Measurements from ENCODE around the gene GALNT18. TPM values are rescaled to one million over a fixed set of nuclear protein-coding genes. Genes with fewer than 3 reads are reported as not detected.

GALNT18 gene
- polyA plus RNA-seq, 1 donor (not counting 4 experiments of a cell fraction or from before 2014, with no cell fraction given), result 27.2 TPM

- H3K9me1 ChIP-seq (ENCODE audit: control insufficient read depth, extremely low read depth, insufficient read depth, low read length), result no peaks in the 10 kb centered on the region
Observed at GRCh38 chr11:11345099-11345498, 276.7 kb downstream of the GALNT18 start.

GRCh38 chr11:11344045-11344444 is 277.8 kb downstream of the GALNT18 start:
- H3K4me1 ChIP-seq (ENCODE audit: control insufficient read depth, extremely low read depth, insufficient read depth, low read length), result no peaks in the 10 kb centered on the region
- dilution Hi-C loops (cut with MboI; ENCODE audit: extremely low pct_ligation_motif_present, low sequenced_read_pairs), result no loop called here
- no peaks in the 10 kb centered on the region for H3K27me3 ChIP-seq (ENCODE audit: control insufficient read depth, extremely low read depth, insufficient read depth, low read length)
- no peak overlapping the region for H2AFZ ChIP-seq (ENCODE audit: control insufficient read depth, low read length)
- no peak overlapping the region for H3K9ac ChIP-seq (ENCODE audit: control insufficient read depth, extremely low read depth, insufficient read depth, low read length)
- no peak for DNase-seq (ENCODE audit: low read depth, low spot score)
- H3K79me2 ChIP-seq (ENCODE audit: control insufficient read depth, insufficient read depth, low read length), result no peaks in the 10 kb centered on the region
- no peaks in the 10 kb centered on the region for H3K9me1 ChIP-seq (ENCODE audit: control insufficient read depth, extremely low read depth, insufficient read depth, low read length)
- H3K4me2 ChIP-seq (ENCODE audit: control insufficient read depth, extremely low read depth, insufficient read depth, low read depth, low read length), result no peak overlapping the region
- H3K9me3 ChIP-seq (ENCODE audit: control insufficient read depth, low read depth, low read length), result no peaks in the 10 kb centered on the region
- no peak overlapping the region for H3K27ac ChIP-seq (ENCODE audit: control insufficient read depth, insufficient read depth, low read length)
- peaks cover 0 to 5% of the 10 kb centered on the region in 2 experiments for H3K36me3 ChIP-seq (ENCODE audit: control insufficient read depth in 2 of 2, extremely low read depth in 1 of 2, insufficient read depth in 2 of 2, low read length in 2 of 2)
- H3K4me3 ChIP-seq (ENCODE audit: control insufficient read depth in 2 of 3, extremely low read depth in 1 of 3, insufficient read depth in 2 of 3, low read depth in 1 of 3, low read length in 3 of 3), result no peak overlapping the region
- no peak for TF ChIP-seq CTCF (optimal IDR thresholded peaks at IDR 0.05 in 1 of 3, IDR thresholded peaks at IDR 0.05 in 1 of 3, conservative IDR thresholded peaks at IDR 0.05 in 1 of 3; ENCODE audit: extremely low read depth in 1 of 3, insufficient read depth in 2 of 3, low read length in 3 of 3)
- TF ChIP-seq EZH2 (IDR thresholded peaks at IDR 0.05; ENCODE audit: low read length), result no peak
- no peaks in the 10 kb centered on the region for H4K20me1 ChIP-seq (ENCODE audit: control insufficient read depth, extremely low read depth, insufficient read depth, low read length)
- no peak for FAIRE-seq

More at GRCh38 chr11:11345099-11345498, 276.7 kb downstream of the GALNT18 start:
- Histone ChIP-seq H3K36me3 (ENCODE audit: control insufficient read depth in 2 of 2, extremely low read depth in 1 of 2, insufficient read depth in 2 of 2, low read length in 2 of 2) (peaks cover 0 to 1% of the 10 kb centered on the region in 2 experiments), H4K20me1 (ENCODE audit: control insufficient read depth, extremely low read depth, insufficient read depth, low read length) (no peaks in the 10 kb centered on the region), H3K4me3 (ENCODE audit: control insufficient read depth in 2 of 3, extremely low read depth in 1 of 3, insufficient read depth in 2 of 3, low read depth in 1 of 3, low read length in 3 of 3) (no peak overlapping the region), H3K9ac (ENCODE audit: control insufficient read depth, extremely low read depth, insufficient read depth, low read length) (no peak overlapping the region), H2AFZ (ENCODE audit: control insufficient read depth, low read length) (no peak overlapping the region), H3K4me2 (ENCODE audit: control insufficient read depth, extremely low read depth, insufficient read depth, low read depth, low read length) (no peak overlapping the region), H3K27ac (ENCODE audit: control insufficient read depth, insufficient read depth, low read length) (no peak overlapping the region), H3K9me3 (ENCODE audit: control insufficient read depth, low read depth, low read length) (no peaks in the 10 kb centered on the region), H3K4me1 (ENCODE audit: control insufficient read depth, extremely low read depth, insufficient read depth, low read length) (no peaks in the 10 kb centered on the region), H3K27me3 (ENCODE audit: control insufficient read depth, extremely low read depth, insufficient read depth, low read length) (no peaks in the 10 kb centered on the region), H3K79me2 (ENCODE audit: control insufficient read depth, insufficient read depth, low read length) (no peaks in the 10 kb centered on the region)
- no peak for DNase-seq (ENCODE audit: low read depth, low spot score)
- no peak for FAIRE-seq
- no peak for TF ChIP-seq EZH2 (IDR thresholded peaks at IDR 0.05; ENCODE audit: low read length)
- no peak for TF ChIP-seq CTCF (optimal IDR thresholded peaks at IDR 0.05 in 1 of 3, IDR thresholded peaks at IDR 0.05 in 1 of 3, conservative IDR thresholded peaks at IDR 0.05 in 1 of 3; ENCODE audit: extremely low read depth in 1 of 3, insufficient read depth in 2 of 3, low read length in 3 of 3)
- dilution Hi-C loops (cut with MboI; ENCODE audit: extremely low pct_ligation_motif_present, low sequenced_read_pairs), result no loop called here

Measured in keratinocyte (primary cell).